WTC11 (cell line): Measurements from ENCODE around the gene PAIP2.

ENCODE experiments used
- ETV6 ChIP-seq: sonication (generic); formaldehyde crosslinking; IDR thresholded peaks from 2 replicates; pipeline ENCODE4 v1.8.1; 2022; ENCODE audit warnings: mild to moderate bottlenecking, missing genetic modification reagents
- IRF2 ChIP-seq: sonication (generic); formaldehyde crosslinking; IDR thresholded peaks from 2 replicates; pipeline ENCODE4 v1.8.0; 2022; ENCODE audit warnings: low read depth, missing genetic modification reagents, borderline replicate concordance
- TCF7 ChIP-seq: sonication (generic); formaldehyde crosslinking; IDR thresholded peaks from 2 replicates; pipeline ENCODE4 v1.8.0; 2022; ENCODE audit warnings: mild to moderate bottlenecking, low read depth, missing genetic modification reagents, moderate library complexity
- TF ChIP-seq, protein P1 (sequence below): fragments of 200-600 bp; IDR thresholded peaks from 2 replicates; pipeline ENCODE4 v1.8.0; 2022; ENCODE audit warnings: antibody characterized with exemption
- TF ChIP-seq, protein P2 (sequence below): sonication (generic); formaldehyde crosslinking; IDR thresholded peaks from 2 replicates; pipeline ENCODE4 v1.8.1; 2023; ENCODE audit warnings: mild to moderate bottlenecking, missing genetic modification reagents, moderate library complexity
- TF ChIP-seq, protein P3 (sequence below): sonication (generic); formaldehyde crosslinking; IDR thresholded peaks from 2 replicates; pipeline ENCODE4 v1.8.0; 2023; ENCODE audit warnings: mild to moderate bottlenecking, missing genetic modification reagents
- TF ChIP-seq, protein P4 (sequence below): sonication (generic); formaldehyde crosslinking; IDR thresholded peaks from 2 replicates; pipeline ENCODE4 v1.8.1; 2023; ENCODE audit warnings: mild to moderate bottlenecking, missing genetic modification reagents, borderline replicate concordance
- TF ChIP-seq, protein P5 (sequence below): sonication (generic); formaldehyde crosslinking; IDR thresholded peaks from 2 replicates; pipeline ENCODE4 v1.8.1; 2022; ENCODE audit warnings: mild to moderate bottlenecking, missing genetic modification reagents, moderate library complexity, borderline replicate concordance
- TF ChIP-seq, protein P6 (sequence below): sonication (generic); formaldehyde crosslinking; IDR thresholded peaks from 2 replicates; pipeline ENCODE4 v1.8.0; 2022; ENCODE audit warnings: mild to moderate bottlenecking, missing genetic modification reagents
- TF ChIP-seq, protein P7 (sequence below): sonication (generic); formaldehyde crosslinking; IDR thresholded peaks from 2 replicates; pipeline ENCODE4 v1.8.0; 2022; ENCODE audit warnings: missing genetic modification reagents

DNA sequence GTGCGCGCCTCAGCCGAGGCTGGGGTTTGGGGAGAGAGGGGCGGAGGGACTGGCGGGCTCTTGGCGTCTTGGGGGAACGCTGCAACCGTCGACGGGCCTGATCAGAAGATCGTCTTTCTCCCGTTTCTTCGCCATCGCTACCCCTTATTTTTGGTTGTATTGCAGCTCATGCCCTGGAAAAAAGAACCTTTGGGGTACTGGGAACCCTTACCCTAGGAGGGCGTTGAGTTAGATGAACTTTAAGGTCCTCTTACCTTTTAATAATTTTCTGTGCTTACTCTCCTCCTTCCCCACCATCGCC lies 719 bp downstream of the PAIP2 start:
- TF ChIP-seq, protein P1, sequence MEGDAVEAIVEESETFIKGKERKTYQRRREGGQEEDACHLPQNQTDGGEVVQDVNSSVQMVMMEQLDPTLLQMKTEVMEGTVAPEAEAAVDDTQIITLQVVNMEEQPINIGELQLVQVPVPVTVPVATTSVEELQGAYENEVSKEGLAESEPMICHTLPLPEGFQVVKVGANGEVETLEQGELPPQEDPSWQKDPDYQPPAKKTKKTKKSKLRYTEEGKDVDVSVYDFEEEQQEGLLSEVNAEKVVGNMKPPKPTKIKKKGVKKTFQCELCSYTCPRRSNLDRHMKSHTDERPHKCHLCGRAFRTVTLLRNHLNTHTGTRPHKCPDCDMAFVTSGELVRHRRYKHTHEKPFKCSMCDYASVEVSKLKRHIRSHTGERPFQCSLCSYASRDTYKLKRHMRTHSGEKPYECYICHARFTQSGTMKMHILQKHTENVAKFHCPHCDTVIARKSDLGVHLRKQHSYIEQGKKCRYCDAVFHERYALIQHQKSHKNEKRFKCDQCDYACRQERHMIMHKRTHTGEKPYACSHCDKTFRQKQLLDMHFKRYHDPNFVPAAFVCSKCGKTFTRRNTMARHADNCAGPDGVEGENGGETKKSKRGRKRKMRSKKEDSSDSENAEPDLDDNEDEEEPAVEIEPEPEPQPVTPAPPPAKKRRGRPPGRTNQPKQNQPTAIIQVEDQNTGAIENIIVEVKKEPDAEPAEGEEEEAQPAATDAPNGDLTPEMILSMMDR, result no peak
- no peak; the same call in 1 of the 2 replicates for TF ChIP-seq ETV6
- TF ChIP-seq, protein P2, sequence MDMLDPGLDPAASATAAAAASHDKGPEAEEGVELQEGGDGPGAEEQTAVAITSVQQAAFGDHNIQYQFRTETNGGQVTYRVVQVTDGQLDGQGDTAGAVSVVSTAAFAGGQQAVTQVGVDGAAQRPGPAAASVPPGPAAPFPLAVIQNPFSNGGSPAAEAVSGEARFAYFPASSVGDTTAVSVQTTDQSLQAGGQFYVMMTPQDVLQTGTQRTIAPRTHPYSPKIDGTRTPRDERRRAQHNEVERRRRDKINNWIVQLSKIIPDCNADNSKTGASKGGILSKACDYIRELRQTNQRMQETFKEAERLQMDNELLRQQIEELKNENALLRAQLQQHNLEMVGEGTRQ (CRISPR knock-in tag), result no peak
- TF ChIP-seq, protein P3, sequence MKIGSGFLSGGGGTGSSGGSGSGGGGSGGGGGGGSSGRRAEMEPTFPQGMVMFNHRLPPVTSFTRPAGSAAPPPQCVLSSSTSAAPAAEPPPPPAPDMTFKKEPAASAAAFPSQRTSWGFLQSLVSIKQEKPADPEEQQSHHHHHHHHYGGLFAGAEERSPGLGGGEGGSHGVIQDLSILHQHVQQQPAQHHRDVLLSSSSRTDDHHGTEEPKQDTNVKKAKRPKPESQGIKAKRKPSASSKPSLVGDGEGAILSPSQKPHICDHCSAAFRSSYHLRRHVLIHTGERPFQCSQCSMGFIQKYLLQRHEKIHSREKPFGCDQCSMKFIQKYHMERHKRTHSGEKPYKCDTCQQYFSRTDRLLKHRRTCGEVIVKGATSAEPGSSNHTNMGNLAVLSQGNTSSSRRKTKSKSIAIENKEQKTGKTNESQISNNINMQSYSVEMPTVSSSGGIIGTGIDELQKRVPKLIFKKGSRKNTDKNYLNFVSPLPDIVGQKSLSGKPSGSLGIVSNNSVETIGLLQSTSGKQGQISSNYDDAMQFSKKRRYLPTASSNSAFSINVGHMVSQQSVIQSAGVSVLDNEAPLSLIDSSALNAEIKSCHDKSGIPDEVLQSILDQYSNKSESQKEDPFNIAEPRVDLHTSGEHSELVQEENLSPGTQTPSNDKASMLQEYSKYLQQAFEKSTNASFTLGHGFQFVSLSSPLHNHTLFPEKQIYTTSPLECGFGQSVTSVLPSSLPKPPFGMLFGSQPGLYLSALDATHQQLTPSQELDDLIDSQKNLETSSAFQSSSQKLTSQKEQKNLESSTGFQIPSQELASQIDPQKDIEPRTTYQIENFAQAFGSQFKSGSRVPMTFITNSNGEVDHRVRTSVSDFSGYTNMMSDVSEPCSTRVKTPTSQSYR (CRISPR knock-in tag), result no peak
- TF ChIP-seq, protein P4, sequence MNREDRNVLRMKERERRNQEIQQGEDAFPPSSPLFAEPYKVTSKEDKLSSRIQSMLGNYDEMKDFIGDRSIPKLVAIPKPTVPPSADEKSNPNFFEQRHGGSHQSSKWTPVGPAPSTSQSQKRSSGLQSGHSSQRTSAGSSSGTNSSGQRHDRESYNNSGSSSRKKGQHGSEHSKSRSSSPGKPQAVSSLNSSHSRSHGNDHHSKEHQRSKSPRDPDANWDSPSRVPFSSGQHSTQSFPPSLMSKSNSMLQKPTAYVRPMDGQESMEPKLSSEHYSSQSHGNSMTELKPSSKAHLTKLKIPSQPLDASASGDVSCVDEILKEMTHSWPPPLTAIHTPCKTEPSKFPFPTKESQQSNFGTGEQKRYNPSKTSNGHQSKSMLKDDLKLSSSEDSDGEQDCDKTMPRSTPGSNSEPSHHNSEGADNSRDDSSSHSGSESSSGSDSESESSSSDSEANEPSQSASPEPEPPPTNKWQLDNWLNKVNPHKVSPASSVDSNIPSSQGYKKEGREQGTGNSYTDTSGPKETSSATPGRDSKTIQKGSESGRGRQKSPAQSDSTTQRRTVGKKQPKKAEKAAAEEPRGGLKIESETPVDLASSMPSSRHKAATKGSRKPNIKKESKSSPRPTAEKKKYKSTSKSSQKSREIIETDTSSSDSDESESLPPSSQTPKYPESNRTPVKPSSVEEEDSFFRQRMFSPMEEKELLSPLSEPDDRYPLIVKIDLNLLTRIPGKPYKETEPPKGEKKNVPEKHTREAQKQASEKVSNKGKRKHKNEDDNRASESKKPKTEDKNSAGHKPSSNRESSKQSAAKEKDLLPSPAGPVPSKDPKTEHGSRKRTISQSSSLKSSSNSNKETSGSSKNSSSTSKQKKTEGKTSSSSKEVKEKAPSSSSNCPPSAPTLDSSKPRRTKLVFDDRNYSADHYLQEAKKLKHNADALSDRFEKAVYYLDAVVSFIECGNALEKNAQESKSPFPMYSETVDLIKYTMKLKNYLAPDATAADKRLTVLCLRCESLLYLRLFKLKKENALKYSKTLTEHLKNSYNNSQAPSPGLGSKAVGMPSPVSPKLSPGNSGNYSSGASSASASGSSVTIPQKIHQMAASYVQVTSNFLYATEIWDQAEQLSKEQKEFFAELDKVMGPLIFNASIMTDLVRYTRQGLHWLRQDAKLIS (CRISPR knock-in tag), result no peak
- TF ChIP-seq, protein P5, sequence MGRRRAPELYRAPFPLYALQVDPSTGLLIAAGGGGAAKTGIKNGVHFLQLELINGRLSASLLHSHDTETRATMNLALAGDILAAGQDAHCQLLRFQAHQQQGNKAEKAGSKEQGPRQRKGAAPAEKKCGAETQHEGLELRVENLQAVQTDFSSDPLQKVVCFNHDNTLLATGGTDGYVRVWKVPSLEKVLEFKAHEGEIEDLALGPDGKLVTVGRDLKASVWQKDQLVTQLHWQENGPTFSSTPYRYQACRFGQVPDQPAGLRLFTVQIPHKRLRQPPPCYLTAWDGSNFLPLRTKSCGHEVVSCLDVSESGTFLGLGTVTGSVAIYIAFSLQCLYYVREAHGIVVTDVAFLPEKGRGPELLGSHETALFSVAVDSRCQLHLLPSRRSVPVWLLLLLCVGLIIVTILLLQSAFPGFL (CRISPR knock-in tag), result no peak
- TF ChIP-seq, protein P6, sequence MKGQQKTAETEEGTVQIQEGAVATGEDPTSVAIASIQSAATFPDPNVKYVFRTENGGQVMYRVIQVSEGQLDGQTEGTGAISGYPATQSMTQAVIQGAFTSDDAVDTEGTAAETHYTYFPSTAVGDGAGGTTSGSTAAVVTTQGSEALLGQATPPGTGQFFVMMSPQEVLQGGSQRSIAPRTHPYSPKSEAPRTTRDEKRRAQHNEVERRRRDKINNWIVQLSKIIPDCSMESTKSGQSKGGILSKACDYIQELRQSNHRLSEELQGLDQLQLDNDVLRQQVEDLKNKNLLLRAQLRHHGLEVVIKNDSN (CRISPR knock-in tag), result no peak
- no peak for TF ChIP-seq TCF7 (CRISPR knock-in tag)
- no peak for TF ChIP-seq IRF2 (CRISPR knock-in tag)
- TF ChIP-seq, protein P7, sequence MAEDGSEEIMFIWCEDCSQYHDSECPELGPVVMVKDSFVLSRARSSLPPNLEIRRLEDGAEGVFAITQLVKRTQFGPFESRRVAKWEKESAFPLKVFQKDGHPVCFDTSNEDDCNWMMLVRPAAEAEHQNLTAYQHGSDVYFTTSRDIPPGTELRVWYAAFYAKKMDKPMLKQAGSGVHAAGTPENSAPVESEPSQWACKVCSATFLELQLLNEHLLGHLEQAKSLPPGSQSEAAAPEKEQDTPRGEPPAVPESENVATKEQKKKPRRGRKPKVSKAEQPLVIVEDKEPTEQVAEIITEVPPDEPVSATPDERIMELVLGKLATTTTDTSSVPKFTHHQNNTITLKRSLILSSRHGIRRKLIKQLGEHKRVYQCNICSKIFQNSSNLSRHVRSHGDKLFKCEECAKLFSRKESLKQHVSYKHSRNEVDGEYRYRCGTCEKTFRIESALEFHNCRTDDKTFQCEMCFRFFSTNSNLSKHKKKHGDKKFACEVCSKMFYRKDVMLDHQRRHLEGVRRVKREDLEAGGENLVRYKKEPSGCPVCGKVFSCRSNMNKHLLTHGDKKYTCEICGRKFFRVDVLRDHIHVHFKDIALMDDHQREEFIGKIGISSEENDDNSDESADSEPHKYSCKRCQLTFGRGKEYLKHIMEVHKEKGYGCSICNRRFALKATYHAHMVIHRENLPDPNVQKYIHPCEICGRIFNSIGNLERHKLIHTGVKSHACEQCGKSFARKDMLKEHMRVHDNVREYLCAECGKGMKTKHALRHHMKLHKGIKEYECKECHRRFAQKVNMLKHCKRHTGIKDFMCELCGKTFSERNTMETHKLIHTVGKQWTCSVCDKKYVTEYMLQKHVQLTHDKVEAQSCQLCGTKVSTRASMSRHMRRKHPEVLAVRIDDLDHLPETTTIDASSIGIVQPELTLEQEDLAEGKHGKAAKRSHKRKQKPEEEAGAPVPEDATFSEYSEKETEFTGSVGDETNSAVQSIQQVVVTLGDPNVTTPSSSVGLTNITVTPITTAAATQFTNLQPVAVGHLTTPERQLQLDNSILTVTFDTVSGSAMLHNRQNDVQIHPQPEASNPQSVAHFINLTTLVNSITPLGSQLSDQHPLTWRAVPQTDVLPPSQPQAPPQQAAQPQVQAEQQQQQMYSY, result no peak
